Keratinocyte (primary cell): ENCODE measurements around the gene SLC7A6. TPM values are rescaled to one million over a fixed set of nuclear protein-coding genes. Genes with fewer than 3 reads are reported as not detected.

Source experiments
- DNase-seq: peaks from one replicate; pipeline ENCODE4 v3.0.0-alpha.2; 2011; ENCODE audit warnings: low read depth, missing footprints, low spot score
- FAIRE-seq: peaks from 2 replicates; lab custom pipeline; 2011; peaks lifted over from hg19 to GRCh38; lab: Jason Lieb, UNC
- H2AFZ ChIP-seq: 2 replicates; pipeline ENCODE4 v1.6.0; 2012; ENCODE audit warnings: low read length, control low read depth, inconsistent platforms; ENCODE audit not compliant: control insufficient read depth
- H3K27ac ChIP-seq: 2 replicates; pipeline ENCODE4 v1.5.1; 2011; ENCODE audit warnings: low read length; ENCODE audit not compliant: control insufficient read depth, insufficient read depth
- H3K27me3 ChIP-seq: 3 replicates; pipeline ENCODE4 v1.6.0; 2011; ENCODE audit warnings: low read length; ENCODE audit not compliant: control insufficient read depth, insufficient read depth; ENCODE audit errors: extremely low read depth
- H3K36me3 ChIP-seq, 2 experiments: 2 replicates in 1 of 2; 3 replicates in 1 of 2; pipeline ENCODE4 v1.5.1; 2011; ENCODE audit warnings: low read length in 2 of 2, mild to moderate bottlenecking in 1 of 2; ENCODE audit not compliant: control insufficient read depth in 2 of 2, insufficient read depth in 2 of 2; ENCODE audit errors: extremely low read depth in 1 of 2
- H3K4me1 ChIP-seq: 3 replicates; pipeline ENCODE4 v1.5.1; 2011; ENCODE audit warnings: low read length; ENCODE audit not compliant: control insufficient read depth, insufficient read depth; ENCODE audit errors: extremely low read depth
- H3K4me2 ChIP-seq: 3 replicates; pipeline ENCODE4 v1.6.0; 2011; ENCODE audit warnings: low read depth, low read length; ENCODE audit not compliant: control insufficient read depth, insufficient read depth; ENCODE audit errors: extremely low read depth
- H3K4me3 ChIP-seq, 3 experiments: fragments of 200-600 bp in 1 of 3; sonication (generic) in 1 of 3; 2 replicates in 2 of 3; 3 replicates in 1 of 3; pipeline ENCODE4 v1.5.1; 2011 to 2016; ENCODE audit warnings: low read length in 3 of 3, mild to moderate bottlenecking in 3 of 3, control low read depth in 2 of 3, inconsistent platforms in 1 of 3, low read depth in 1 of 3, mixed read lengths in 1 of 3, mixed run types in 1 of 3, moderate library complexity in 1 of 3; ENCODE audit not compliant: control insufficient read depth in 2 of 3, insufficient read depth in 2 of 3; ENCODE audit errors: extremely low read depth in 1 of 3
- H3K79me2 ChIP-seq: 2 replicates; pipeline ENCODE4 v1.6.0; 2012; ENCODE audit warnings: low read length; ENCODE audit not compliant: control insufficient read depth, insufficient read depth
- H3K9ac ChIP-seq: 3 replicates; pipeline ENCODE4 v1.6.0; 2011; ENCODE audit warnings: low read length; ENCODE audit not compliant: control insufficient read depth, insufficient read depth; ENCODE audit errors: extremely low read depth
- H3K9me1 ChIP-seq: 3 replicates; pipeline ENCODE4 v1.6.0; 2011; ENCODE audit warnings: low read length; ENCODE audit not compliant: control insufficient read depth, insufficient read depth; ENCODE audit errors: extremely low read depth
- H3K9me3 ChIP-seq: 2 replicates; pipeline ENCODE4 v1.5.1; 2012; ENCODE audit warnings: low read depth, low read length; ENCODE audit not compliant: control insufficient read depth
- H4K20me1 ChIP-seq: 3 replicates; pipeline ENCODE4 v1.6.0; 2011; ENCODE audit warnings: low read length; ENCODE audit not compliant: control insufficient read depth, insufficient read depth; ENCODE audit errors: extremely low read depth
- EZH2 ChIP-seq: IDR thresholded peaks from one replicate; pipeline ENCODE4 v1.6.1; 2012; ENCODE audit warnings: inconsistent platforms, mild to moderate bottlenecking, low read length, moderate library complexity
- dilution Hi-C: fragments of 300-500 bp; cut with MboI; formaldehyde crosslinking; loops from one replicate; pipeline ENCODE4 v1.7.0; 2020; ENCODE audit warnings: low sequenced_read_pairs; ENCODE audit not compliant: extremely low pct_ligation_motif_present
- polyA plus RNA-seq, 5 experiments: library from polyadenylated mRNA; depleted of rRNA in 3 of 5; stranded (reverse) in 3 of 5; stranded (forward) in 1 of 5; unstranded in 1 of 5; fragments of >200 nt; gene quantifications; 1 replicate in 1 of 5; 2 replicates in 3 of 5; 3 replicates in 1 of 5; pipeline versions ENCODE4 v1.2.1 to v1.2.3, GENCODE V29; 2011 to 2012; ENCODE audit warnings: missing spikeins in 2 of 5, low read depth in 1 of 5, low replicate concordance in 1 of 5
- TF ChIP-seq, protein P1 (sequence below), 3 experiments: IDR thresholded peaks in 1 of 3; conservative IDR thresholded peaks in 1 of 3; optimal IDR thresholded peaks in 1 of 3; 2 replicates in 2 of 3; 3 replicates in 1 of 3; pipeline versions ENCODE3 to v1.5.1; 2011; ENCODE audit warnings: low read length in 3 of 3, mild to moderate bottlenecking in 3 of 3, moderate library complexity in 2 of 3, control low read depth in 1 of 3, inconsistent platforms in 1 of 3; ENCODE audit not compliant: insufficient read depth in 2 of 3; ENCODE audit errors: extremely low read depth in 1 of 3

The SLC7A6 gene
- polyA plus RNA-seq, 1 donor (not counting 4 experiments of a cell fraction or from before 2014, with no cell fraction given) = 43.4 TPM

DNA sequence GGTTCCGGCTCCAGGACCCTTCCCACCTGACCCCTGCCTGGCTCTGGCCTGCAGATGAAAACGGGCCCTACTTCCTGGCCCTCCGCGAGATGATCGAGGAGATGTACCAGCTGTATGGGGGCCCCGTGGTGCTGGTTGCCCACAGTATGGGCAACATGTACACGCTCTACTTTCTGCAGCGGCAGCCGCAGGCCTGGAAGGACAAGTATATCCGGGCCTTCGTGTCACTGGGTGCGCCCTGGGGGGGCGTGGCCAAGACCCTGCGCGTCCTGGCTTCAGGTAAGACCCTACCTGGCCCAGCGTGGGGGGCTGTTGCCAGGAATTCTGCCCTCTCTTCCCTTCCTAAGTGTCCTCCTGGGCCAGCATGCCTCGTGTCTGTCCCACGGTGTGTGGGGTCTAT is 8.6 kb upstream of the SLC7A6 start:
- dilution Hi-C loops = no loop called here
- no peaks in the 10 kb centered on the region for H3K9me1 ChIP-seq
- no peaks in the 10 kb centered on the region for H3K9me3 ChIP-seq
- FAIRE-seq (no peak), DNase-seq (no peak)
- no peak overlapping the region for H3K9ac ChIP-seq
- H4K20me1 ChIP-seq = no peaks in the 10 kb centered on the region
- no peak overlapping the region for H3K4me2 ChIP-seq
- no peaks in the 10 kb centered on the region for H3K79me2 ChIP-seq
- no peak overlapping the region for H3K27ac ChIP-seq
- H3K4me3 ChIP-seq = no peak overlapping the region
- H3K27me3 ChIP-seq = no peaks in the 10 kb centered on the region
- no peak overlapping the region for H2AFZ ChIP-seq
- TF ChIP-seq, protein P1, sequence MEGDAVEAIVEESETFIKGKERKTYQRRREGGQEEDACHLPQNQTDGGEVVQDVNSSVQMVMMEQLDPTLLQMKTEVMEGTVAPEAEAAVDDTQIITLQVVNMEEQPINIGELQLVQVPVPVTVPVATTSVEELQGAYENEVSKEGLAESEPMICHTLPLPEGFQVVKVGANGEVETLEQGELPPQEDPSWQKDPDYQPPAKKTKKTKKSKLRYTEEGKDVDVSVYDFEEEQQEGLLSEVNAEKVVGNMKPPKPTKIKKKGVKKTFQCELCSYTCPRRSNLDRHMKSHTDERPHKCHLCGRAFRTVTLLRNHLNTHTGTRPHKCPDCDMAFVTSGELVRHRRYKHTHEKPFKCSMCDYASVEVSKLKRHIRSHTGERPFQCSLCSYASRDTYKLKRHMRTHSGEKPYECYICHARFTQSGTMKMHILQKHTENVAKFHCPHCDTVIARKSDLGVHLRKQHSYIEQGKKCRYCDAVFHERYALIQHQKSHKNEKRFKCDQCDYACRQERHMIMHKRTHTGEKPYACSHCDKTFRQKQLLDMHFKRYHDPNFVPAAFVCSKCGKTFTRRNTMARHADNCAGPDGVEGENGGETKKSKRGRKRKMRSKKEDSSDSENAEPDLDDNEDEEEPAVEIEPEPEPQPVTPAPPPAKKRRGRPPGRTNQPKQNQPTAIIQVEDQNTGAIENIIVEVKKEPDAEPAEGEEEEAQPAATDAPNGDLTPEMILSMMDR (optimal IDR thresholded peaks at IDR 0.05 in 1 of 3, IDR thresholded peaks at IDR 0.05 in 1 of 3, conservative IDR thresholded peaks at IDR 0.05 in 1 of 3; ENCODE audit: extremely low read depth in 1 of 3, insufficient read depth in 2 of 3, low read length in 3 of 3) = no peak
- no peak for TF ChIP-seq EZH2
- peaks cover 21 to 35% of the 10 kb centered on the region in 2 experiments for H3K36me3 ChIP-seq
- peaks cover 11% of the 10 kb centered on the region for H3K4me1 ChIP-seq

DNA sequence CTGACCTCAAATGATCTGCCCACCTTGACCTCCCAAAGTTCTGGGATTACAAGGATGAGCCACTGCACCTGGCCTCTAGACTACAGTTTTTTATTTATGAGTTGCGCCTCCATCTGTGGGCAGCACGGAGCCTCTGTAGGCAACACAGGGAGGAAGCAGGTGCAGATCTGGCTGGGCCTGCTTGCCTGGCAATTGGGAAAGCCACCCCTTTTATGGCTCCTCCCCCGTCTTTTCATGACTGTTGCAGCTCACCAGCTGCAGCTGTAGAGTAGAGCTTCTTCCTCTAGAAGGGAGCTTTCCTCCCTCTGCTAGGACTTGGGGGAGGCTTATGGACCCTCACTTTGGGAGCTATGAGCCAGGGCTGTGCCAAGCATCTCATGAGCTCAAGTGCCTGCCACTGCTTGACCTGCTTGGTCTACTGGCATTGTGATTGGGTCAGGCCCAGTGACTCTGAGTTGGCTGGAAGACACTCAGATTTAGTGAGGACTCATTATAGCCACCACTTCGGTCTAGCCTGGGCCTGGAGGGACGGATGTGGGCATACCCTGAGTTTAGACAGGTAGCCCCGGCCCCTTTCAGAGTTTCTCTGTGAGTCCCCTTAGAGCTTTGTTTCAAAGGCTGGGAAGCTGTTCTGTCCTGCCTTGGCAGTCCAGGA is 6.9 kb upstream of the SLC7A6 start:
- no peaks in the 10 kb centered on the region for H3K27me3 ChIP-seq

More for the DNA sequence above, 6.9 kb upstream of the SLC7A6 start:
- dilution Hi-C loops = no loop called here
- Histone ChIP-seq H3K4me3 (no peak overlapping the region), H3K9ac (no peak overlapping the region), H3K79me2 (no peaks in the 10 kb centered on the region), H3K4me1 (peaks cover 11% of the 10 kb centered on the region), H3K9me3 (no peaks in the 10 kb centered on the region), H3K36me3 (peaks cover 21 to 33% of the 10 kb centered on the region in 2 experiments), H3K4me2 (no peak overlapping the region), H3K9me1 (no peaks in the 10 kb centered on the region), H3K27ac (no peak overlapping the region), H4K20me1 (no peaks in the 10 kb centered on the region), H2AFZ (no peak overlapping the region)
- FAIRE-seq (no peak), DNase-seq (no peak)
- TF ChIP-seq EZH2 = no peak
- TF ChIP-seq, protein P1 (optimal IDR thresholded peaks at IDR 0.05 in 1 of 3, IDR thresholded peaks at IDR 0.05 in 1 of 3, conservative IDR thresholded peaks at IDR 0.05 in 1 of 3; ENCODE audit: extremely low read depth in 1 of 3, insufficient read depth in 2 of 3, low read length in 3 of 3) = no peak
